HCT116 (cell line): Measurements from ENCODE around the gene ITIH4. TPM values are rescaled to one million over a fixed set of nuclear protein-coding genes. Genes with fewer than 3 reads are reported as not detected.

Experiments
- ATAC-seq: fragments of 200-7000 bp; cut with Tn5 transposase; 2 replicates; pipeline ENCODE4 v1.9.1; 2020; ENCODE audit warnings: mild to moderate bottlenecking, moderate library complexity
- BruUV-seq: library from RNA; stranded (reverse); fragments of 400-500 nt; replicated peaks from 2 replicates; lab custom pipeline; 2021; lab: Mats Ljungman, UMichigan
- CTCF ChIA-PET: fragments of 300-600 bp; sonication (Branson Sonifier 250); formaldehyde crosslinking; loops from one replicate; lab custom pipeline; 2021; ENCODE audit warnings: antibody characterized with exemption; lab: Charles Lee
- POLR2A ChIA-PET: fragments of 300-600, 350-600 bp; sonication (Branson Sonifier 250); formaldehyde crosslinking; loops from one replicate; lab custom pipeline; 2021; ENCODE audit warnings: antibody characterized with exemption; lab: Charles Lee
- RAD21 ChIA-PET, 2 experiments: fragments of 300-600 bp; sonication (Branson Sonifier 250); formaldehyde crosslinking; loops; one replicate each; lab custom pipeline; 2023; ENCODE audit warnings: low total read pairs in 2 of 2; ENCODE audit not compliant: uncharacterized antibody in 2 of 2, unreplicated experiment in 2 of 2, low non-redundant PET in 1 of 2; lab: Charles Lee
- DNase-seq: peaks from one replicate; pipeline ENCODE4 v3.0.0-alpha.2; 2010; ENCODE audit warnings: low read depth, low spot score
- H2AFZ ChIP-seq: fragments of 200-600 bp; shearing (Covaris generic), sonication (generic); 2 replicates; pipeline ENCODE4 v1.6.1; 2017; ENCODE audit warnings: low read depth, mixed run types, mixed read lengths, antibody characterized with exemption, low read length; ENCODE audit not compliant: poor library complexity, severe bottlenecking
- H3K27ac ChIP-seq: 2 replicates; pipeline ENCODE4 v1.5.1; 2012; ENCODE audit warnings: low read depth, low read length
- H3K27me3 ChIP-seq: fragments of 200-600 bp; sonication (generic); 2 replicates; pipeline ENCODE4 v1.6.1; 2016; ENCODE audit warnings: mixed run types, low read length, mixed read lengths; ENCODE audit not compliant: insufficient read depth
- H3K36me3 ChIP-seq, 2 experiments: fragments of 200-500 bp in 1 of 2; fragments of 200-600 bp in 1 of 2; sonication (Bioruptor generic) in 1 of 2; sonication (generic) in 1 of 2; 2 replicates each; pipeline versions ENCODE4 v1.5.1 to v1.6.1; 2014 to 2016; ENCODE audit warnings: low read length in 2 of 2, inconsistent platforms in 1 of 2, mixed read lengths in 1 of 2, mixed run types in 1 of 2; ENCODE audit not compliant: insufficient read depth in 2 of 2, control insufficient read depth in 1 of 2
- H3K4me1 ChIP-seq, 2 experiments: fragments of 200-600 bp in 1 of 2; sonication (generic) in 1 of 2; 2 replicates each; pipeline versions ENCODE4 v1.5.1 to v1.6.1; 2012 to 2017; ENCODE audit warnings: low read length in 2 of 2, inconsistent platforms in 1 of 2, mild to moderate bottlenecking in 1 of 2, mixed read lengths in 1 of 2, mixed run types in 1 of 2, moderate library complexity in 1 of 2; ENCODE audit not compliant: insufficient read depth in 2 of 2, control insufficient read depth in 1 of 2
- H3K4me2 ChIP-seq: fragments of 200-600 bp; sonication (generic); 2 replicates; pipeline ENCODE4 v1.6.1; 2017; ENCODE audit warnings: mixed run types, low read length, mixed read lengths
- H3K4me3 ChIP-seq, 2 experiments: fragments of 200-600 bp in 1 of 2; sonication (generic) in 1 of 2; replicated peaks in 1 of 2; 2 replicates each; pipeline ENCODE4 v1.5.1; 2011 to 2016; ENCODE audit warnings: low read length in 2 of 2, control low read depth in 1 of 2, low read depth in 1 of 2, mild to moderate bottlenecking in 1 of 2, mixed read lengths in 1 of 2, mixed run types in 1 of 2
- H3K79me2 ChIP-seq: fragments of 200-600 bp; sonication (generic); 2 replicates; pipeline ENCODE4 v1.6.1; 2017; ENCODE audit warnings: mild to moderate bottlenecking, mixed run types, low read length, moderate library complexity, mixed read lengths; ENCODE audit not compliant: insufficient read depth
- H3K9ac ChIP-seq: fragments of 200-600 bp; sonication (generic); 2 replicates; pipeline ENCODE4 v1.6.1; 2016; ENCODE audit warnings: low read length, mixed read lengths
- H3K9me2 ChIP-seq: fragments of 200-600 bp; sonication (generic), shearing (Covaris generic); 2 replicates; pipeline ENCODE4 v1.6.1; 2017; ENCODE audit warnings: mixed run types, mild to moderate bottlenecking, moderate library complexity; ENCODE audit not compliant: insufficient read depth
- H3K9me3 ChIP-seq, 2 experiments: fragments of 200-500 bp in 1 of 2; fragments of 200-600 bp in 1 of 2; sonication (Bioruptor generic) in 1 of 2; sonication (generic) in 1 of 2; 2 replicates each; pipeline ENCODE4 v1.6.1; 2014 to 2017; ENCODE audit warnings: low read length in 2 of 2, mixed read lengths in 2 of 2, inconsistent platforms in 1 of 2, low read depth in 1 of 2, mild to moderate bottlenecking in 1 of 2, mixed run types in 1 of 2, moderate library complexity in 1 of 2; ENCODE audit not compliant: control insufficient read depth in 1 of 2, insufficient read depth in 1 of 2
- H4K20me1 ChIP-seq: fragments of 200-600 bp; sonication (generic), shearing (Covaris generic); 2 replicates; pipeline ENCODE4 v1.6.1; 2017; ENCODE audit warnings: mixed run types, mild to moderate bottlenecking, moderate library complexity; ENCODE audit not compliant: insufficient read depth
- CBX3 ChIP-seq: IDR thresholded peaks from 2 replicates; pipeline ENCODE4 v1.6.1; 2012; ENCODE audit warnings: low read depth
- CTCF ChIP-seq, 3 experiments: fragments of 200-600 bp in 1 of 3; sonication (generic) in 1 of 3; IDR thresholded peaks in 2 of 3; conservative IDR thresholded peaks in 1 of 3; 2 replicates each; pipeline ENCODE4 v1.5.1; 2012 to 2017; ENCODE audit warnings: low read depth in 2 of 3, low read length in 2 of 3, antibody characterized with exemption in 1 of 3, borderline replicate concordance in 1 of 3, control low read depth in 1 of 3, mild to moderate bottlenecking in 1 of 3, mixed read lengths in 1 of 3, mixed run types in 1 of 3, moderate library complexity in 1 of 3; ENCODE audit not compliant: insufficient read depth in 1 of 3
- ELF1 ChIP-seq: IDR thresholded peaks from 2 replicates; pipeline ENCODE4 v1.6.1; 2012; ENCODE audit warnings: low read depth, borderline replicate concordance
- EZH2 ChIP-seq: fragments of 200-600 bp; sonication (generic); IDR thresholded peaks from 2 replicates; pipeline ENCODE4 v1.6.1; 2017; ENCODE audit warnings: antibody characterized with exemption, mixed run types
- POLR2AphosphoS5 ChIP-seq: IDR thresholded peaks from 2 replicates; pipeline ENCODE4 v1.6.1; 2011; ENCODE audit warnings: mild to moderate bottlenecking, low read depth, low read length, moderate library complexity
- RAD21 ChIP-seq: IDR thresholded peaks from 2 replicates; pipeline ENCODE4 v1.6.1; 2012; ENCODE audit warnings: low read depth, mild to moderate bottlenecking
- REST ChIP-seq: IDR thresholded peaks from 2 replicates; pipeline ENCODE4 v1.6.1; 2012; ENCODE audit warnings: low read depth
- SIN3A ChIP-seq: IDR thresholded peaks from 2 replicates; pipeline ENCODE4 v1.6.1; 2012; ENCODE audit warnings: low read depth
- SP1 ChIP-seq: IDR thresholded peaks from 2 replicates; pipeline ENCODE4 v1.6.1; 2012; ENCODE audit warnings: low read depth
- intact Hi-C: fragments of 100-400 bp; cut with micrococcal nuclease; formaldehyde crosslinking; loops from 2 replicates; pipeline ENCODE4 v1.10.0; 2022
- total RNA-seq: library from RNA; stranded (reverse); gene quantifications from one replicate; pipeline ENCODE4 v1.2.1, GENCODE V29; 2021; ENCODE audit not compliant: unreplicated experiment
- TF ChIP-seq, protein P1 (sequence below): IDR thresholded peaks from 2 replicates; pipeline ENCODE4 v1.6.1; 2012
- TF ChIP-seq, protein P2 (sequence below): IDR thresholded peaks from 2 replicates; pipeline ENCODE4 v1.6.1; 2011; ENCODE audit warnings: mild to moderate bottlenecking, low read length, moderate library complexity; ENCODE audit not compliant: insufficient replicate concordance; ENCODE audit errors: extremely low read depth
- TF ChIP-seq, protein P3 (sequence below): IDR thresholded peaks from 2 replicates; pipeline ENCODE4 v1.6.1; 2012

The ITIH4 gene
- total RNA-seq, 1 experiment from 2014 or later, result 4.1 TPM

- no peak for TF ChIP-seq REST
Measured at GRCh38 chr3:52790337-52790736, 40.1 kb downstream of the ITIH4 start (continued).

- POLR2A ChIA-PET, result no interaction called here
Measured at GRCh38 chr3:52789746-52790040, 40.8 kb downstream of the ITIH4 start.

More at GRCh38 chr3:52789746-52790040, 40.8 kb downstream of the ITIH4 start:
- ChIA-PET RAD21 (no interaction called here), CTCF (interaction anchor here (1.7 kb wide), 1 partner anchor 9 kb away, joined by 4 read pairs; no protein-coding TSS in a partner anchor)
- BruUV-seq, result no TSS peak
- Histone ChIP-seq H3K4me3 (no peak overlapping the region), H2AFZ (no peak overlapping the region), H3K27ac (no peak overlapping the region), H3K4me1 (no peaks in the 10 kb centered on the region), H3K27me3 (no peaks in the 10 kb centered on the region), H3K36me3 (no peaks in the 10 kb centered on the region), H3K9ac (no peak overlapping the region), H3K79me2 (no peaks in the 10 kb centered on the region), H3K4me2 (no peak overlapping the region), H3K9me2 (no peaks in the 10 kb centered on the region), H4K20me1 (no peaks in the 10 kb centered on the region), H3K9me3 (no peaks in the 10 kb centered on the region)
- ATAC-seq (no peak), DNase-seq (no peak)
- TF ChIP-seq REST (no peak), POLR2AphosphoS5 (no peak), CTCF (IDR thresholded peaks at IDR 0.05 in 2 of 3, conservative IDR thresholded peaks at IDR 0.05 in 1 of 3; ENCODE audit: borderline replicate concordance in 1 of 3, insufficient read depth in 1 of 3, low read depth in 2 of 3, low read length in 2 of 3) (no peak), CBX3 (no peak), RAD21 (no peak), ELF1 (no peak), SP1 (no peak), EZH2 (no peak), SIN3A (no peak)
- TF ChIP-seq, protein P1, sequence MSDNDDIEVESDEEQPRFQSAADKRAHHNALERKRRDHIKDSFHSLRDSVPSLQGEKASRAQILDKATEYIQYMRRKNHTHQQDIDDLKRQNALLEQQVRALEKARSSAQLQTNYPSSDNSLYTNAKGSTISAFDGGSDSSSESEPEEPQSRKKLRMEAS, result no peak
- TF ChIP-seq, protein P2, sequence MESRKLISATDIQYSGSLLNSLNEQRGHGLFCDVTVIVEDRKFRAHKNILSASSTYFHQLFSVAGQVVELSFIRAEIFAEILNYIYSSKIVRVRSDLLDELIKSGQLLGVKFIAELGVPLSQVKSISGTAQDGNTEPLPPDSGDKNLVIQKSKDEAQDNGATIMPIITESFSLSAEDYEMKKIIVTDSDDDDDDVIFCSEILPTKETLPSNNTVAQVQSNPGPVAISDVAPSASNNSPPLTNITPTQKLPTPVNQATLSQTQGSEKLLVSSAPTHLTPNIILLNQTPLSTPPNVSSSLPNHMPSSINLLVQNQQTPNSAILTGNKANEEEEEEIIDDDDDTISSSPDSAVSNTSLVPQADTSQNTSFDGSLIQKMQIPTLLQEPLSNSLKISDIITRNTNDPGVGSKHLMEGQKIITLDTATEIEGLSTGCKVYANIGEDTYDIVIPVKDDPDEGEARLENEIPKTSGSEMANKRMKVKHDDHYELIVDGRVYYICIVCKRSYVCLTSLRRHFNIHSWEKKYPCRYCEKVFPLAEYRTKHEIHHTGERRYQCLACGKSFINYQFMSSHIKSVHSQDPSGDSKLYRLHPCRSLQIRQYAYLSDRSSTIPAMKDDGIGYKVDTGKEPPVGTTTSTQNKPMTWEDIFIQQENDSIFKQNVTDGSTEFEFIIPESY, result no peak
- TF ChIP-seq, protein P3, sequence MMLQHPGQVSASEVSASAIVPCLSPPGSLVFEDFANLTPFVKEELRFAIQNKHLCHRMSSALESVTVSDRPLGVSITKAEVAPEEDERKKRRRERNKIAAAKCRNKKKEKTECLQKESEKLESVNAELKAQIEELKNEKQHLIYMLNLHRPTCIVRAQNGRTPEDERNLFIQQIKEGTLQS, result no peak
- intact Hi-C loops, result no loop called here
